NCI-H2029 (cell line): Measurements from ENCODE around the gene ZNF385D.

ENCODE experiments used
- DNase-seq: peaks from one replicate; lab custom pipeline; 2025; lab: John Stamatoyannopoulos, UW

Gene ZNF385D

GRCh38 chr3:21670386-21670785 is 80.6 kb downstream of the ZNF385D start:
- DNase-seq, result no peak

GRCh38 chr3:21668012-21668411 is 83.0 kb downstream of the ZNF385D start:
- DNase-seq, result no peak

- DNase-seq, result no peak
Observed at GRCh38 chr3:21665444-21666100, 85.4 kb downstream of the ZNF385D start.

GRCh38 chr3:21664996-21665395 is 86.0 kb downstream of the ZNF385D start:
- no peak for DNase-seq

GRCh38 chr3:21662403-21662802 is 88.6 kb downstream of the ZNF385D start:
- DNase-seq, result no peak

- no peak for DNase-seq
Observed at GRCh38 chr3:21654662-21655061, 96.3 kb downstream of the ZNF385D start.

- DNase-seq, result no peak
Observed at GRCh38 chr3:21654241-21654640, 96.8 kb downstream of the ZNF385D start.

- DNase-seq, result no peak
Observed at GRCh38 chr3:21649519-21649918, 101.5 kb downstream of the ZNF385D start.

- no peak for DNase-seq
Observed at GRCh38 chr3:21647961-21648360, 103.0 kb downstream of the ZNF385D start.

GRCh38 chr3:21645121-21645897 is 105.7 kb downstream of the ZNF385D start:
- DNase-seq, result no peak

- DNase-seq, result no peak
Observed at GRCh38 chr3:21644268-21644667, 106.7 kb downstream of the ZNF385D start.

- DNase-seq, result no peak
Observed at GRCh38 chr3:21643752-21644151, 107.3 kb downstream of the ZNF385D start.

GRCh38 chr3:21642433-21642832 is 108.6 kb downstream of the ZNF385D start:
- no peak for DNase-seq

GRCh38 chr3:21641959-21642358 is 109.1 kb downstream of the ZNF385D start:
- DNase-seq, result no peak

- DNase-seq, result no peak
Observed at GRCh38 chr3:21638488-21638887, 112.5 kb downstream of the ZNF385D start.

GRCh38 chr3:21634112-21634511 is 116.9 kb downstream of the ZNF385D start:
- DNase-seq, result no peak

- no peak for DNase-seq
Observed at GRCh38 chr3:21624524-21624923, 126.5 kb downstream of the ZNF385D start.

- no peak for DNase-seq
Observed at GRCh38 chr3:21621181-21621651, 129.8 kb downstream of the ZNF385D start.

- no peak for DNase-seq
Observed at GRCh38 chr3:21620511-21621155, 130.4 kb downstream of the ZNF385D start.

GRCh38 chr3:21618695-21619094 is 132.3 kb downstream of the ZNF385D start:
- no peak for DNase-seq

GRCh38 chr3:21613372-21614070 is 137.5 kb downstream of the ZNF385D start:
- DNase-seq, result no peak

GRCh38 chr3:21601178-21601577 is 149.8 kb downstream of the ZNF385D start:
- no peak for DNase-seq
